ENCODE measurements around the gene TWIST2. TPM values are rescaled to one million over a fixed set of nuclear protein-coding genes. Genes with fewer than 3 reads are reported as not detected.

The TWIST2 gene
- total RNA-seq, 4 donors from 2014 or later, result 10.4 to 30.1 (median 20.8) TPM

DNA sequence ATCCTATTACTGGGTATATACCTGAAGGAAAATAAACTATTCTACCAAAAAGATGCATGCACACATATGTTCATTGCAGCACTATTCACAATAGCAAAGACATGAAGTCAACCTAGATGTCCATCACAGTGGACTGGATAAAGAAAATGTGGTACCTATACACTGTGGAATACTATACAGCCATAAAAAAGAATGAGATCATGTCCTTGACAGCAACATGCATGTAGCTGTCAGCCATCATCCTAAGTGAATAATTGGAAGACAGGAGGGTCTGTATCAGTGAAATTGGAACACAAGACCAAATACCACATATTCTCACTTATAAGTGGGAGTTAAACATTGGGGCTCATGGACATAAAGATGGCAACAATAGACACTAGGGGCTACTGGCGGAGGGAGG lies 27.7 kb upstream of the TWIST2 start:
- TF ChIP-seq, protein P1, sequence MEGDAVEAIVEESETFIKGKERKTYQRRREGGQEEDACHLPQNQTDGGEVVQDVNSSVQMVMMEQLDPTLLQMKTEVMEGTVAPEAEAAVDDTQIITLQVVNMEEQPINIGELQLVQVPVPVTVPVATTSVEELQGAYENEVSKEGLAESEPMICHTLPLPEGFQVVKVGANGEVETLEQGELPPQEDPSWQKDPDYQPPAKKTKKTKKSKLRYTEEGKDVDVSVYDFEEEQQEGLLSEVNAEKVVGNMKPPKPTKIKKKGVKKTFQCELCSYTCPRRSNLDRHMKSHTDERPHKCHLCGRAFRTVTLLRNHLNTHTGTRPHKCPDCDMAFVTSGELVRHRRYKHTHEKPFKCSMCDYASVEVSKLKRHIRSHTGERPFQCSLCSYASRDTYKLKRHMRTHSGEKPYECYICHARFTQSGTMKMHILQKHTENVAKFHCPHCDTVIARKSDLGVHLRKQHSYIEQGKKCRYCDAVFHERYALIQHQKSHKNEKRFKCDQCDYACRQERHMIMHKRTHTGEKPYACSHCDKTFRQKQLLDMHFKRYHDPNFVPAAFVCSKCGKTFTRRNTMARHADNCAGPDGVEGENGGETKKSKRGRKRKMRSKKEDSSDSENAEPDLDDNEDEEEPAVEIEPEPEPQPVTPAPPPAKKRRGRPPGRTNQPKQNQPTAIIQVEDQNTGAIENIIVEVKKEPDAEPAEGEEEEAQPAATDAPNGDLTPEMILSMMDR (IDR thresholded peaks at IDR 0.05), result no peak
- no peak for TF ChIP-seq POLR2A (IDR thresholded peaks at IDR 0.05)
- no peak for DNase-seq
- H3K27ac ChIP-seq, result no peak overlapping the region
- no peaks in the 10 kb centered on the region for H3K9me3 ChIP-seq
- H3K27me3 ChIP-seq, result no peaks in the 10 kb centered on the region
- no peak overlapping the region for H3K4me3 ChIP-seq (replicated peaks in 1 of 3)
- H3K4me1 ChIP-seq, result no peaks in the 10 kb centered on the region
- no peaks in the 10 kb centered on the region for H3K36me3 ChIP-seq
- intact Hi-C loops (cut with DNase I), result no loop called here
- 89 to 93% methylated on average over 1 of the region's 1 CpG for WGBS, 2 donors

DNA sequence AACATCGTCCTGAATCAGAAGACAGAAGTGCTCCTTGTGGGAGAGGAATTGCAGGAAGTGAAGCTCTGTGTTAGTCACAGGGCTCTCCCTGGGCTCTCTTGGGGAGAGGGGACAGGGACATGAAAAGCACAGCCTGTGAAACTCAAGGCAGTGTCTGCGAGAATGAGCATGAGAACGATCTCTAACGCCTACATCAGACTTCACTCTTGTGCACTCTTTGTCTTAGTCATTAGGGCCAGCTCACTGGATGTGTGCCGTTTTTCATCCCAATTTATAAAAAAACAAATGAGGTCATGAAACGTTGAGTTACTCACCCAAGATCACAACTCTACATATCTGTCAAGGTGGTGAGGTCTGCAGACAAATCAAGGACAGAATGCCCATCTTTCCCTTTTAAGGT lies 27.0 kb upstream of the TWIST2 start:
- no peaks in the 10 kb centered on the region for H3K36me3 ChIP-seq
- H3K4me1 ChIP-seq, result no peaks in the 10 kb centered on the region
- H3K27ac ChIP-seq, result no peak overlapping the region
- no peaks in the 10 kb centered on the region for H3K9me3 ChIP-seq
- H3K27me3 ChIP-seq, result no peaks in the 10 kb centered on the region
- TF ChIP-seq, protein P1 (IDR thresholded peaks at IDR 0.05), result no peak
- TF ChIP-seq POLR2A (IDR thresholded peaks at IDR 0.05), result no peak
- H3K4me3 ChIP-seq (replicated peaks in 1 of 3), result no peak overlapping the region
- DNase-seq, result no peak
- WGBS, 2 donors, result 65 to 68% methylated on average over 6 of the region's 6 CpGs
- intact Hi-C loops (cut with DNase I), result no loop called here

DNA sequence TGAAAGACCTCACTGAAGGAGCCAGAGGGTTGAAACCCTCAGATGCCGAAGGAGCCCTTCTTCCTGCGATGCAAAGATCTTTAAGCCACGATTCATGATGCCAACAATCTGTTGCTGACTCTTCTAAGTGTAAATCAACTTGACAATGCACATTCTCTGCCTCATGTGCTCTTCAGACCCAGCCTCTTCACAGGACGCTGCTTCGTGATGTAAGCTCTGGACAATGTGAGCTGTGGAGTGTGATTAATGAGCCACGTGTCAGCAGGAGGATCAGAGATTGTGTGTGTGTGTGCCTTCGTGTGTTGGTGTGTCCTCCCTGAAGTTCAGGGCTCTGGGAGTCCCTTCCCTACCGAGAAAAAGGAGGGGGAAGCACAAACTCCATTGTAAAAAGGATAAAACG lies 26.5 kb upstream of the TWIST2 start:
- Histone ChIP-seq H3K4me1 (no peaks in the 10 kb centered on the region), H3K27me3 (no peaks in the 10 kb centered on the region), H3K36me3 (no peaks in the 10 kb centered on the region), H3K9me3 (no peaks in the 10 kb centered on the region), H3K4me3 (replicated peaks in 1 of 3) (no peak overlapping the region), H3K27ac (no peak overlapping the region)
- TF ChIP-seq, protein P1 (IDR thresholded peaks at IDR 0.05), result no peak
- no peak for TF ChIP-seq POLR2A (IDR thresholded peaks at IDR 0.05)
- WGBS, 2 donors, result 50 to 53% methylated on average over 9 of the region's 9 CpGs
- DNase-seq, result no peak
- intact Hi-C loops (cut with DNase I), result no loop called here

DNA sequence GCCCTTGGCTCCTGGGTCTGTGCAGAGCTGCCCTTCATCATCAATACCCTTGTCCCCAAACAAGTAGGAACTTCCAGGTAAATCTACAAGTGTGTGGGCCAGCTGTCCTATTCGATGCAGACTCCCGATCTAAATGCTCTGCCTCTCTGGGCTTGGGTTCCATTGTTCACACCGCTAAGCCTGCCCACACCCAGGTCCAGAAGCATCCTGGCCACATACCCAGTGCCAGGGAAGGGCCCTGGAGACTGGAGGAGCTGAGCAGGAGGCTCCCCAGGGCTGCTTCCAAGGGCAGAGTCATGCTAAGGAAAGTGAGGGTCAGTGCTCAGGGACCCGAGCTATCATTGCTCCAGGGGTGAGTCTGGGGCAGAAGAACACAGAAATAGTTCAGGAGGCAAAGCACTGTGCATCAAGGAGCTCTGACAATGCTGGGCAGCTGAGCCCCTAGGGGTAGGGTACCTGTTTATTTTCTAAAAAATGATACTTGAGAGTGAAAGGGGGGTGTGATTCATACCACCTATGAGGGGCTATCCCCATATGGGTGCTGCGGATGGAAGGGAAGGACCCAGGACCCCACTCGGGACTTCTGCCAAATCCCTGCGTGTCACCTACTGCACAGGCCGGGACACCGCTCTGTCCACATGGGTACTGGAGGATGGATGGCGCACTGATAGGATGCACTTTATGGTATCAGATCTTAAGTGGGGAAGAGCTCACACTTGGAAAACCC lies 25.8 kb upstream of the TWIST2 start:
- Histone ChIP-seq H3K27me3 (no peaks in the 10 kb centered on the region), H3K4me1 (no peaks in the 10 kb centered on the region), H3K27ac (no peak overlapping the region), H3K4me3 (replicated peaks in 1 of 3) (no peak overlapping the region), H3K9me3 (no peaks in the 10 kb centered on the region), H3K36me3 (no peaks in the 10 kb centered on the region)
- intact Hi-C loops (cut with DNase I), result no loop called here
- TF ChIP-seq, protein P1 (IDR thresholded peaks at IDR 0.05), result no peak
- no peak for TF ChIP-seq POLR2A (IDR thresholded peaks at IDR 0.05)
- 76 to 80% methylated on average over 9 to 10 of the region's 10 CpGs for WGBS, 2 donors
- no peak for DNase-seq

DNA sequence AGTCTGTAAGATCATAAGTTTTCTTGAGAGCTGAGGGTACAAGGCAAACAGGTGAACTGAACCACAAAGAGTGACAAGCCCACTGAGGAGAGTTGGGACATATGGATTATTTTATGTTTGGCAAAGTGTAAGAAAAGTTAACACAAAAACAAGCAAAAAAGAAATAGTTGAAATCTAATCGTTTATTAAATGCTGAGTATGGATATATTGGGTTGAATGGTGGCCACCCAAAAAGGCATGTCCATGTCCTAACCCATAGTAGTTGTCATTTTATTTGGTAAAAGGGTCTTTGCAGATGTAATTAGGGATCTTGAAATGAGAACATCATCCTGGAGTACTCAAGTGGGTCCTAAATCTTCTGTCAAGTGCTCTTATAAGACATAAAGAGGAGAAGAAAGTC lies 24.9 kb upstream of the TWIST2 start:
- Histone ChIP-seq H3K4me1 (no peaks in the 10 kb centered on the region), H3K27ac (no peak overlapping the region), H3K4me3 (replicated peaks in 1 of 3) (no peak overlapping the region), H3K36me3 (no peaks in the 10 kb centered on the region), H3K9me3 (no peaks in the 10 kb centered on the region), H3K27me3 (no peaks in the 10 kb centered on the region)
- DNase-seq, result no peak
- TF ChIP-seq, protein P1 (IDR thresholded peaks at IDR 0.05), result no peak
- no peak for TF ChIP-seq POLR2A (IDR thresholded peaks at IDR 0.05)
- intact Hi-C loops (cut with DNase I), result no loop called here
- 90 to 93% methylated on average over 1 of the region's 1 CpG for WGBS, 2 donors

All from thyroid gland (tissue), 4 donors.